ENCODE results near the gene TANGO2.
A peak's percentile ranks its signal among the peaks of the same experiment; 100 is the strongest.

The TANGO2 gene

GRCh38 chr22:20033045-20033706, 12.3 kb downstream of the TANGO2 start:
- Mint-ChIP-seq H3K27me3 (no peaks in the 10 kb centered on the region), H3K4me1 (ENCODE audit: low read depth) (peaks cover 19% of the 10 kb centered on the region), H3K36me3 (ENCODE audit: low read depth) (peaks cover 17% of the 10 kb centered on the region), H3K4me3 (no peak overlapping the region), H3K27ac (no peak overlapping the region), H3K9me3 (no peaks in the 10 kb centered on the region)

GRCh38 chr22:20034143-20034542, 13.2 kb downstream of the TANGO2 start:
- no peaks in the 10 kb centered on the region for H3K27me3 Mint-ChIP-seq
- H3K4me1 Mint-ChIP-seq (ENCODE audit: low read depth), result peaks cover 19% of the 10 kb centered on the region
- H3K27ac Mint-ChIP-seq, result peak overlapping the region; percentile 17
- H3K36me3 Mint-ChIP-seq (ENCODE audit: low read depth), result peaks cover 17% of the 10 kb centered on the region
- no peak overlapping the region for H3K4me3 Mint-ChIP-seq
- H3K9me3 Mint-ChIP-seq, result no peaks in the 10 kb centered on the region

GRCh38 chr22:20035375-20036083, 14.6 kb downstream of the TANGO2 start:
- Mint-ChIP-seq H3K36me3 (ENCODE audit: low read depth) (peaks cover 23% of the 10 kb centered on the region), H3K9me3 (no peaks in the 10 kb centered on the region), H3K27me3 (no peaks in the 10 kb centered on the region), H3K27ac (no peak overlapping the region), H3K4me1 (ENCODE audit: low read depth) (peaks cover 19% of the 10 kb centered on the region), H3K4me3 (no peak overlapping the region)

GRCh38 chr22:20036084-20036482, 15.2 kb downstream of the TANGO2 start:
- Mint-ChIP-seq H3K4me3 (no peak overlapping the region), H3K27ac (no peak overlapping the region), H3K36me3 (ENCODE audit: low read depth) (peaks cover 23% of the 10 kb centered on the region), H3K9me3 (no peaks in the 10 kb centered on the region), H3K4me1 (ENCODE audit: low read depth) (peaks cover 19% of the 10 kb centered on the region), H3K27me3 (no peaks in the 10 kb centered on the region)

GRCh38 chr22:20036535-20037392, 15.9 kb downstream of the TANGO2 start:
- Mint-ChIP-seq H3K27me3 (no peaks in the 10 kb centered on the region), H3K36me3 (ENCODE audit: low read depth) (peaks cover 23% of the 10 kb centered on the region), H3K9me3 (no peaks in the 10 kb centered on the region), H3K4me1 (ENCODE audit: low read depth) (peaks cover 14% of the 10 kb centered on the region), H3K4me3 (no peak overlapping the region), H3K27ac (peak overlapping the region; percentile 36)

GRCh38 chr22:20037419-20037818, 16.5 kb downstream of the TANGO2 start:
- H3K36me3 Mint-ChIP-seq (ENCODE audit: low read depth), result peaks cover 23% of the 10 kb centered on the region
- peak overlapping the region; percentile 36 for H3K27ac Mint-ChIP-seq
- no peak overlapping the region for H3K4me3 Mint-ChIP-seq
- H3K4me1 Mint-ChIP-seq (ENCODE audit: low read depth), result peaks cover 9% of the 10 kb centered on the region
- H3K9me3 Mint-ChIP-seq, result no peaks in the 10 kb centered on the region
- H3K27me3 Mint-ChIP-seq, result no peaks in the 10 kb centered on the region

GRCh38 chr22:20038574-20038973, 17.7 kb downstream of the TANGO2 start:
- H3K27me3 Mint-ChIP-seq, result no peaks in the 10 kb centered on the region
- peaks cover 23% of the 10 kb centered on the region for H3K36me3 Mint-ChIP-seq (ENCODE audit: low read depth)
- H3K4me3 Mint-ChIP-seq, result no peak overlapping the region
- no peaks in the 10 kb centered on the region for H3K9me3 Mint-ChIP-seq
- no peak overlapping the region for H3K27ac Mint-ChIP-seq
- peaks cover 8% of the 10 kb centered on the region for H3K4me1 Mint-ChIP-seq (ENCODE audit: low read depth)

GRCh38 chr22:20039683-20040325, 18.9 kb downstream of the TANGO2 start:
- H3K9me3 Mint-ChIP-seq, result no peaks in the 10 kb centered on the region
- H3K4me3 Mint-ChIP-seq, result no peak overlapping the region
- H3K36me3 Mint-ChIP-seq (ENCODE audit: low read depth), result peaks cover 18% of the 10 kb centered on the region
- no peaks in the 10 kb centered on the region for H3K27me3 Mint-ChIP-seq
- no peak overlapping the region for H3K27ac Mint-ChIP-seq
- H3K4me1 Mint-ChIP-seq (ENCODE audit: low read depth), result peaks cover 4% of the 10 kb centered on the region

GRCh38 chr22:20040327-20041200, 19.7 kb downstream of the TANGO2 start:
- Mint-ChIP-seq H3K27ac (no peak overlapping the region), H3K4me1 (ENCODE audit: low read depth) (peaks cover 4% of the 10 kb centered on the region), H3K4me3 (no peak overlapping the region), H3K27me3 (no peaks in the 10 kb centered on the region), H3K36me3 (ENCODE audit: low read depth) (peaks cover 19% of the 10 kb centered on the region), H3K9me3 (no peaks in the 10 kb centered on the region)

- Mint-ChIP-seq H3K27me3 (no peaks in the 10 kb centered on the region), H3K36me3 (ENCODE audit: low read depth) (peaks cover 29% of the 10 kb centered on the region), H3K9me3 (no peaks in the 10 kb centered on the region), H3K4me1 (ENCODE audit: low read depth) (peaks cover 4% of the 10 kb centered on the region), H3K4me3 (no peak overlapping the region), H3K27ac (no peak overlapping the region)
These were observed 22.4 kb downstream of the TANGO2 start for GRCh38 chr22:20043057-20043996.

GRCh38 chr22:20043997-20044342, 23.1 kb downstream of the TANGO2 start:
- Mint-ChIP-seq H3K36me3 (ENCODE audit: low read depth) (peaks cover 36% of the 10 kb centered on the region), H3K4me1 (ENCODE audit: low read depth) (peaks cover 7% of the 10 kb centered on the region), H3K4me3 (no peak overlapping the region), H3K27me3 (no peaks in the 10 kb centered on the region), H3K9me3 (no peaks in the 10 kb centered on the region), H3K27ac (no peak overlapping the region)

GRCh38 chr22:20044495-20045151, 23.7 kb downstream of the TANGO2 start:
- no peaks in the 10 kb centered on the region for H3K9me3 Mint-ChIP-seq
- no peak overlapping the region for H3K4me3 Mint-ChIP-seq
- H3K4me1 Mint-ChIP-seq (ENCODE audit: low read depth), result peaks cover 7% of the 10 kb centered on the region
- H3K36me3 Mint-ChIP-seq (ENCODE audit: low read depth), result peaks cover 39% of the 10 kb centered on the region
- H3K27ac Mint-ChIP-seq, result no peak overlapping the region
- no peaks in the 10 kb centered on the region for H3K27me3 Mint-ChIP-seq

- H3K4me3 Mint-ChIP-seq, result no peak overlapping the region
- no peak overlapping the region for H3K27ac Mint-ChIP-seq
- peaks cover 7% of the 10 kb centered on the region for H3K4me1 Mint-ChIP-seq (ENCODE audit: low read depth)
- no peaks in the 10 kb centered on the region for H3K9me3 Mint-ChIP-seq
- H3K27me3 Mint-ChIP-seq, result no peaks in the 10 kb centered on the region
- peaks cover 37% of the 10 kb centered on the region for H3K36me3 Mint-ChIP-seq (ENCODE audit: low read depth)
These were observed 25.8 kb downstream of the TANGO2 start for GRCh38 chr22:20046730-20047129.
